GM23248 (cell line): ENCODE results near the gene UBE2QL1. TPM values are rescaled to one million over a fixed set of nuclear protein-coding genes. Genes with fewer than 3 reads are reported as not detected.

Source experiments
- DNase-seq: peaks from one replicate; pipeline ENCODE4 v3.0.0-alpha.2; 2015
- H2AFZ ChIP-seq: fragments of 200-600 bp; sonication (generic); 2 replicates; pipeline ENCODE4 v1.6.1; 2016; ENCODE audit warnings: antibody characterized with exemption
- H3F3A ChIP-seq: fragments of 200-600 bp; sonication (generic); 2 replicates; pipeline ENCODE4 v1.6.1; 2016; ENCODE audit warnings: mild to moderate bottlenecking, antibody characterized with exemption, mixed run types; ENCODE audit not compliant: insufficient read depth
- H3K27ac ChIP-seq: fragments of 200-600 bp; sonication (generic); 2 replicates; pipeline ENCODE4 v1.5.1; 2016; ENCODE audit warnings: mild to moderate bottlenecking
- H3K27me3 ChIP-seq: fragments of 200-600 bp; sonication (generic); replicated peaks from 2 replicates; pipeline ENCODE4 v1.6.1; 2016; ENCODE audit warnings: mild to moderate bottlenecking; ENCODE audit not compliant: insufficient read depth
- H3K36me3 ChIP-seq: fragments of 200-600 bp; sonication (generic); 2 replicates; pipeline ENCODE4 v1.6.1; 2016; ENCODE audit warnings: low read depth, mild to moderate bottlenecking
- H3K4me1 ChIP-seq: fragments of 200-600 bp; sonication (generic); 2 replicates; pipeline ENCODE4 v1.6.1; 2016; ENCODE audit warnings: mild to moderate bottlenecking; ENCODE audit not compliant: insufficient read depth
- H3K4me2 ChIP-seq: fragments of 200-600 bp; sonication (generic); one replicate; pipeline ENCODE4 v1.6.1; 2016; ENCODE audit warnings: mild to moderate bottlenecking; ENCODE audit not compliant: unreplicated experiment
- H3K4me3 ChIP-seq: fragments of 200-600 bp; sonication (generic); 2 replicates; pipeline ENCODE4 v1.5.1; 2016; ENCODE audit warnings: mild to moderate bottlenecking
- H3K79me2 ChIP-seq: fragments of 200-600 bp; sonication (generic); 2 replicates; pipeline ENCODE4 v1.6.1; 2016; ENCODE audit warnings: mild to moderate bottlenecking; ENCODE audit not compliant: insufficient read depth
- H3K9ac ChIP-seq: fragments of 200-600 bp; sonication (generic); 2 replicates; pipeline ENCODE4 v1.6.1; 2016; ENCODE audit warnings: mild to moderate bottlenecking
- H3K9me2 ChIP-seq: fragments of 200-600 bp; sonication (generic); 2 replicates; pipeline ENCODE4 v1.6.1; 2016; ENCODE audit warnings: mixed run types, mild to moderate bottlenecking, moderate library complexity; ENCODE audit not compliant: insufficient read depth
- H3K9me3 ChIP-seq: fragments of 200-600 bp; sonication (generic); one replicate; pipeline ENCODE4 v1.6.1; 2017; ENCODE audit warnings: low read depth
- H4K20me1 ChIP-seq: fragments of 200-600 bp; sonication (generic); 2 replicates; pipeline ENCODE4 v1.6.0; 2016; ENCODE audit not compliant: insufficient read depth
- EZH2 ChIP-seq: fragments of 200-600 bp; sonication (generic); IDR thresholded peaks from 2 replicates; pipeline ENCODE4 v1.6.1; 2018; ENCODE audit warnings: antibody characterized with exemption, mild to moderate bottlenecking; ENCODE audit not compliant: insufficient read depth, poor library complexity, severe bottlenecking
- EZH2phosphoT487 ChIP-seq: fragments of 200-600 bp; sonication (generic); IDR thresholded peaks from 2 replicates; pipeline ENCODE4 v1.6.1; 2018; ENCODE audit warnings: antibody characterized with exemption, moderate library complexity, mild to moderate bottlenecking, low read depth; ENCODE audit not compliant: insufficient read depth
- WGBS, 2 experiments: methylation state at CpG; one replicate each; pipeline ENCODE4 v1.1.6; 2015 to 2017; ENCODE audit warnings: low lambda C conversion rate in 2 of 2, low coverage in 1 of 2; ENCODE audit errors: missing lambda C conversion rate in 2 of 2; 5-methylcytosine and 5-hydroxymethylcytosine counted together
- in situ Hi-C: fragments of 300-500 bp; cut with MboI; formaldehyde crosslinking; loops from 2 replicates; pipeline ENCODE4 v1.15.0; 2020
- polyA plus RNA-seq: library from polyadenylated mRNA; unstranded; fragments of >200 nt; fragmentation: Nextera tagmentation; extraction: Ambion mirVana; gene quantifications from 2 replicates; pipeline ENCODE4 v1.2.1, GENCODE V29; 2016
- total RNA-seq: library from RNA; depleted of rRNA; stranded (reverse); fragments of >200 nt; shearing (Covaris generic); gene quantifications from 2 replicates; pipeline ENCODE4 v1.2.3, GENCODE V29; 2014

UBE2QL1 gene
- total and polyA plus RNA-seq, 2 experiments from 2014 or later = not detected

GRCh38 chr5:6518298-6519057 lies 69.8 kb downstream of the UBE2QL1 start:
- no peaks in the 10 kb centered on the region for H4K20me1 ChIP-seq
- TF ChIP-seq EZH2phosphoT487 (no peak), EZH2 (no peak)
- no peak overlapping the region for H3K27ac ChIP-seq
- in situ Hi-C loops = no loop called here
- no peaks in the 10 kb centered on the region for H3F3A ChIP-seq
- no peaks in the 10 kb centered on the region for H3K4me1 ChIP-seq
- DNase-seq = no peak
- H2AFZ ChIP-seq = no peak overlapping the region
- H3K9me3 ChIP-seq = no peaks in the 10 kb centered on the region
- H3K36me3 ChIP-seq = no peaks in the 10 kb centered on the region
- peaks cover 15% of the 10 kb centered on the region for H3K27me3 ChIP-seq
- no peaks in the 10 kb centered on the region for H3K79me2 ChIP-seq
- no peak overlapping the region for H3K4me2 ChIP-seq
- no peak overlapping the region for H3K9ac ChIP-seq
- WGBS, 2 experiments = 26 to 37% methylated on average over 9 of the region's 9 CpGs
- no peaks in the 10 kb centered on the region for H3K9me2 ChIP-seq
- no peak overlapping the region for H3K4me3 ChIP-seq

- no peak overlapping the region for H3K9ac ChIP-seq
- peaks cover 15% of the 10 kb centered on the region for H3K27me3 ChIP-seq
- DNase-seq = no peak
- no peaks in the 10 kb centered on the region for H3F3A ChIP-seq
- no peaks in the 10 kb centered on the region for H3K36me3 ChIP-seq
- H3K4me2 ChIP-seq = no peak overlapping the region
- no peaks in the 10 kb centered on the region for H3K4me1 ChIP-seq
- H3K79me2 ChIP-seq = no peaks in the 10 kb centered on the region
- in situ Hi-C loops = no loop called here
- H3K9me2 ChIP-seq = no peaks in the 10 kb centered on the region
- no peaks in the 10 kb centered on the region for H4K20me1 ChIP-seq
- no peaks in the 10 kb centered on the region for H3K9me3 ChIP-seq
- H2AFZ ChIP-seq = no peak overlapping the region
- no peak overlapping the region for H3K27ac ChIP-seq
- no peak overlapping the region for H3K4me3 ChIP-seq
- 10 to 15% methylated on average over 5 of the region's 5 CpGs for WGBS, 2 experiments
- TF ChIP-seq EZH2 = no peak
- no peak for TF ChIP-seq EZH2phosphoT487
Measured at GRCh38 chr5:6520201-6520600, 71.5 kb downstream of the UBE2QL1 start.

- no peak overlapping the region for H3K27ac ChIP-seq
- no peaks in the 10 kb centered on the region for H3K9me3 ChIP-seq
- WGBS, 2 experiments = 56 to 57% methylated on average over 16 of the region's 16 CpGs
- peaks cover 18% of the 10 kb centered on the region for H3K27me3 ChIP-seq
- no peaks in the 10 kb centered on the region for H3K9me2 ChIP-seq
- no peaks in the 10 kb centered on the region for H3K4me1 ChIP-seq
- H4K20me1 ChIP-seq = no peaks in the 10 kb centered on the region
- no peaks in the 10 kb centered on the region for H3K36me3 ChIP-seq
- no peak for DNase-seq
- no peaks in the 10 kb centered on the region for H3F3A ChIP-seq
- TF ChIP-seq EZH2 (no peak), EZH2phosphoT487 (no peak)
- H3K4me3 ChIP-seq = no peak overlapping the region
- in situ Hi-C loops = no loop called here
- H3K9ac ChIP-seq = no peak overlapping the region
- no peak overlapping the region for H3K4me2 ChIP-seq
- no peak overlapping the region for H2AFZ ChIP-seq
- H3K79me2 ChIP-seq = no peaks in the 10 kb centered on the region
Measured at GRCh38 chr5:6522331-6522730, 73.7 kb downstream of the UBE2QL1 start.

GRCh38 chr5:6522923-6523322 lies 74.3 kb downstream of the UBE2QL1 start:
- H3K79me2 ChIP-seq = no peaks in the 10 kb centered on the region
- WGBS, 2 experiments = 26% methylated on average over 8 to 9 of the region's 9 CpGs

More at GRCh38 chr5:6522923-6523322, 74.3 kb downstream of the UBE2QL1 start:
- H3K9ac ChIP-seq = no peak overlapping the region
- no peak overlapping the region for H3K27ac ChIP-seq
- no peaks in the 10 kb centered on the region for H3K36me3 ChIP-seq
- H3K4me3 ChIP-seq = no peak overlapping the region
- no peaks in the 10 kb centered on the region for H4K20me1 ChIP-seq
- H2AFZ ChIP-seq = no peak overlapping the region
- H3F3A ChIP-seq = no peaks in the 10 kb centered on the region
- H3K4me1 ChIP-seq = no peaks in the 10 kb centered on the region
- in situ Hi-C loops = no loop called here
- no peaks in the 10 kb centered on the region for H3K9me2 ChIP-seq
- DNase-seq = no peak
- no peak for TF ChIP-seq EZH2
- TF ChIP-seq EZH2phosphoT487 = no peak
- peaks cover 18% of the 10 kb centered on the region for H3K27me3 ChIP-seq
- no peaks in the 10 kb centered on the region for H3K9me3 ChIP-seq
- no peak overlapping the region for H3K4me2 ChIP-seq
